ENCODE measurements around the gene GPD1L.

DNA sequence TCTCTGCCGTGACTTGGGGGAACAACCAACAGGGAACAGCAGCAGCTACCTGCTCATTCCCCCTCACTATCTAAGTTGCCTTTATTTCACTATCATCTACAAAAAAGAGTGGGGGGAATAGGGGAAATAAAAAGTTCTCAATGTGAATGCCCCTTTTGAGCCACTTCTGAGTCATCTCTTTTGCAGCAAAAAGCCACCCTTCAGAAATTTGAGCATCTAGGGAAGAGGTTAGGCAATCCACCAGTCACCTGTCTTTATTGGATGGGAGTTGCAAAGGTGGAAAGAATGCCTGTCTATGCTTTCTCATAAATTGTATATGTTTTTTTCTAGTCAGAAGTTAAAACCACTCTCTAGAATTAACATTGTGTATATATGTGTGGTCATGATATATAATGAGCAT, 41.1 kb downstream of the GPD1L start:
- TF ChIP-seq, protein P1, sequence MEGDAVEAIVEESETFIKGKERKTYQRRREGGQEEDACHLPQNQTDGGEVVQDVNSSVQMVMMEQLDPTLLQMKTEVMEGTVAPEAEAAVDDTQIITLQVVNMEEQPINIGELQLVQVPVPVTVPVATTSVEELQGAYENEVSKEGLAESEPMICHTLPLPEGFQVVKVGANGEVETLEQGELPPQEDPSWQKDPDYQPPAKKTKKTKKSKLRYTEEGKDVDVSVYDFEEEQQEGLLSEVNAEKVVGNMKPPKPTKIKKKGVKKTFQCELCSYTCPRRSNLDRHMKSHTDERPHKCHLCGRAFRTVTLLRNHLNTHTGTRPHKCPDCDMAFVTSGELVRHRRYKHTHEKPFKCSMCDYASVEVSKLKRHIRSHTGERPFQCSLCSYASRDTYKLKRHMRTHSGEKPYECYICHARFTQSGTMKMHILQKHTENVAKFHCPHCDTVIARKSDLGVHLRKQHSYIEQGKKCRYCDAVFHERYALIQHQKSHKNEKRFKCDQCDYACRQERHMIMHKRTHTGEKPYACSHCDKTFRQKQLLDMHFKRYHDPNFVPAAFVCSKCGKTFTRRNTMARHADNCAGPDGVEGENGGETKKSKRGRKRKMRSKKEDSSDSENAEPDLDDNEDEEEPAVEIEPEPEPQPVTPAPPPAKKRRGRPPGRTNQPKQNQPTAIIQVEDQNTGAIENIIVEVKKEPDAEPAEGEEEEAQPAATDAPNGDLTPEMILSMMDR (conservative IDR thresholded peaks at IDR 0.05; ENCODE audit: low read length): no peak
- no peak for TF ChIP-seq EZH2phosphoT487 (IDR thresholded peaks at IDR 0.05; ENCODE audit: borderline replicate concordance)
